HepG2 (cell line): ENCODE results near the gene FBXW12. TPM values are rescaled to one million over a fixed set of nuclear protein-coding genes. Genes with fewer than 3 reads are reported as not detected.

Experiments
- HNF1A ChIP-seq, 2 experiments: sonication (generic) in 1 of 2; formaldehyde crosslinking in 1 of 2; IDR thresholded peaks; 2 replicates each; pipeline versions ENCODE4 v1.4.0 to v1.6.1; 2016 to 2020; ENCODE audit warnings: borderline replicate concordance in 1 of 2, low read depth in 1 of 2, mild to moderate bottlenecking in 1 of 2, missing genetic modification reagents in 1 of 2
- HOXD1 ChIP-seq: sonication (generic); formaldehyde crosslinking; IDR thresholded peaks from 2 replicates; pipeline ENCODE4 v1.5.0; 2020; ENCODE audit warnings: missing genetic modification reagents
- MED13 ChIP-seq: sonication (generic); formaldehyde crosslinking; IDR thresholded peaks from 2 replicates; pipeline ENCODE4 v1.5.0; 2020; ENCODE audit warnings: missing genetic modification reagents
- PHF21A ChIP-seq: sonication (generic); formaldehyde crosslinking; IDR thresholded peaks from 2 replicates; pipeline ENCODE4 v1.5.0; 2020; ENCODE audit warnings: mild to moderate bottlenecking, missing genetic modification reagents
- POLR2AphosphoS5 ChIP-seq: IDR thresholded peaks from 2 replicates; pipeline ENCODE4 v1.6.1; 2012; ENCODE audit warnings: low read depth, low read length
- SATB2 ChIP-seq: sonication (generic); formaldehyde crosslinking; IDR thresholded peaks from 2 replicates; pipeline ENCODE4 v1.5.0; 2020; ENCODE audit warnings: missing genetic modification reagents
- TEF ChIP-seq: sonication (generic); formaldehyde crosslinking; IDR thresholded peaks from 2 replicates; pipeline ENCODE4 v1.5.0; 2020; ENCODE audit warnings: missing genetic modification reagents
- TERF1 ChIP-seq: sonication (generic); formaldehyde crosslinking; IDR thresholded peaks from 2 replicates; pipeline ENCODE4 v1.8.0; 2022; ENCODE audit warnings: mild to moderate bottlenecking, missing genetic modification reagents, moderate library complexity
- ZBTB3 ChIP-seq: sonication (generic); formaldehyde crosslinking; IDR thresholded peaks from 2 replicates; pipeline ENCODE4 v1.4.0; 2020; ENCODE audit warnings: low read depth, mild to moderate bottlenecking, moderate library complexity, missing genetic modification reagents, borderline replicate concordance
- ZKSCAN8 ChIP-seq: IDR thresholded peaks from 2 replicates; pipeline ENCODE4 v1.6.1; 2016; ENCODE audit warnings: borderline replicate concordance, missing genetic modification reagents, missing compliant biosample characterization
- ZNF784 ChIP-seq: sonication (generic); formaldehyde crosslinking; IDR thresholded peaks from 2 replicates; pipeline ENCODE4 v1.5.1; 2020; ENCODE audit warnings: missing genetic modification reagents, mild to moderate bottlenecking, borderline replicate concordance
- polyA plus RNA-seq, 8 experiments: library from polyadenylated mRNA; depleted of rRNA in 3 of 8; stranded (reverse) in 7 of 8; unstranded in 1 of 8; fragments of >200 nt; fragmentation: Illumina TruSeq in 4 of 8; extraction: Trizol in 4 of 8; gene quantifications; 2 replicates each; pipeline versions ENCODE4 v1.2.1 to v1.2.3, GENCODE V29; 2011 to 2016; ENCODE audit warnings: low read depth in 4 of 8, missing spikeins in 1 of 8, mixed read lengths in 1 of 8; ENCODE audit not compliant: insufficient read depth in 1 of 8
- total RNA-seq, 5 experiments: library from RNA; depleted of rRNA; stranded (reverse); fragments of >200 nt; fragmentation: Illumina TruSeq; extraction: Trizol; gene quantifications; 2 replicates each; pipeline ENCODE4 v1.2.3, GENCODE V29; 2016; ENCODE audit warnings: low read depth in 1 of 5
- TF ChIP-seq, protein P1 (sequence below): sonication (generic); formaldehyde crosslinking; IDR thresholded peaks from 2 replicates; pipeline ENCODE4 v1.5.0; 2020; ENCODE audit warnings: missing genetic modification reagents, mild to moderate bottlenecking, borderline replicate concordance
- TF ChIP-seq, protein P2 (sequence below): sonication (generic); formaldehyde crosslinking; IDR thresholded peaks from 2 replicates; pipeline ENCODE4 v1.8.0; 2023; ENCODE audit warnings: mild to moderate bottlenecking, missing genetic modification reagents

The FBXW12 gene
- total and polyA plus RNA-seq, 2 of the 13 experiments (the other 11 are each of a cell fraction or from before 2014, with no cell fraction given), result not detected

- TF ChIP-seq TERF1 (CRISPR knock-in tag) (no peak), HNF1A (IDR thresholded peaks at IDR 0.05; ENCODE audit: low read depth) (0 out of 2 replicates have a peak, but pooled peaks have one; percentile 44), HNF1A (CRISPR knock-in tag; IDR thresholded peaks at IDR 0.05; ENCODE audit: borderline replicate concordance) (peak; percentile 72; the same call in 1 of the 2 replicates), ZNF784 (CRISPR knock-in tag) (0 out of 2 replicates have a peak, but pooled peaks have one; percentile 24), PHF21A (CRISPR knock-in tag) (peak; percentile 93), POLR2AphosphoS5 (peak; percentile 52; the same call in 1 of the 2 replicates), ZBTB3 (no peak), HOXD1 (CRISPR knock-in tag) (peak; percentile 72; the same call in 1 of the 2 replicates), SATB2 (no peak), TEF (no peak), ZKSCAN8 (CRISPR knock-in tag) (peak; percentile 85), MED13 (CRISPR knock-in tag) (peak; percentile 88; the same call in 1 of the 2 replicates)
- TF ChIP-seq, protein P1, sequence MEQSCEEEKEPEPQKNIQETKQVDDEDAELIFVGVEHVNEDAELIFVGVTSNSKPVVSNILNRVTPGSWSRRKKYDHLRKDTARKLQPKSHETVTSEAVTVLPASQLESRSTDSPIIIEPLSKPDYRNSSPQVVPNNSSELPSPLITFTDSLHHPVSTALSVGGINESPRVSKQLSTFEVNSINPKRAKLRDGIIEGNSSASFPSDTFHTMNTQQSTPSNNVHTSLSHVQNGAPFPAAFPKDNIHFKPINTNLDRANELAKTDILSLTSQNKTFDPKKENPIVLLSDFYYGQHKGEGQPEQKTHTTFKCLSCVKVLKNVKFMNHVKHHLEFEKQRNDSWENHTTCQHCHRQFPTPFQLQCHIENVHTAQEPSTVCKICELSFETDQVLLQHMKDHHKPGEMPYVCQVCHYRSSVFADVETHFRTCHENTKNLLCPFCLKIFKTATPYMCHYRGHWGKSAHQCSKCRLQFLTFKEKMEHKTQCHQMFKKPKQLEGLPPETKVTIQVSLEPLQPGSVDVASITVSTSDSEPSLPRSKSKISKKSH (CRISPR knock-in tag), result 0 out of 2 replicates have a peak, but pooled peaks have one; percentile 21
- TF ChIP-seq, protein P2, sequence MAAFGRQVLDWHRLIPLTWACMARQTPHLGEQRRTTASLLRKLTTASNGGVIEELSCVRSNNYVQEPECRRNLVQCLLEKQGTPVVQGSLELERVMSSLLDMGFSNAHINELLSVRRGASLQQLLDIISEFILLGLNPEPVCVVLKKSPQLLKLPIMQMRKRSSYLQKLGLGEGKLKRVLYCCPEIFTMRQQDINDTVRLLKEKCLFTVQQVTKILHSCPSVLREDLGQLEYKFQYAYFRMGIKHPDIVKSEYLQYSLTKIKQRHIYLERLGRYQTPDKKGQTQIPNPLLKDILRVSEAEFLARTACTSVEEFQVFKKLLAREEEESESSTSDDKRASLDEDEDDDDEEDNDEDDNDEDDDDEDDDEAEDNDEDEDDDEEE, result 0 out of 2 replicates have a peak, but pooled peaks have one; percentile 66
Observed at GRCh38 chr3:48431224-48432029, 59.4 kb downstream of the FBXW12 start (continued).
